Gastrocnemius medialis (tissue), 4 donors: ENCODE results near the gene OR6M1.

Experiments used
- POLR2A ChIP-seq, 2 donors: fragments of 450-650 bp; IDR thresholded peaks; one replicate each; pipeline ENCODE4 v1.6.1; 2017; ENCODE audit warnings: antibody characterized with exemption in 2 of 2, mild to moderate bottlenecking in 2 of 2, moderate library complexity in 2 of 2
- TF ChIP-seq, protein P1 (sequence below), 5 experiments: fragments of 450-650 bp in 3 of 5; fragments of 200-600 bp in 2 of 5; sonication (generic) in 2 of 5; IDR thresholded peaks in 4 of 5; conservative IDR thresholded peaks in 1 of 5; 1 replicate in 4 of 5; 2 replicates in 1 of 5; pipeline ENCODE4 v1.5.1; 2016 to 2019; ENCODE audit warnings: antibody characterized with exemption in 5 of 5, mild to moderate bottlenecking in 3 of 5, moderate library complexity in 3 of 5

GRCh38 chr11:123770712-123771111 lies 35.4 kb downstream of the OR6M1 start:
- TF ChIP-seq, protein P1, sequence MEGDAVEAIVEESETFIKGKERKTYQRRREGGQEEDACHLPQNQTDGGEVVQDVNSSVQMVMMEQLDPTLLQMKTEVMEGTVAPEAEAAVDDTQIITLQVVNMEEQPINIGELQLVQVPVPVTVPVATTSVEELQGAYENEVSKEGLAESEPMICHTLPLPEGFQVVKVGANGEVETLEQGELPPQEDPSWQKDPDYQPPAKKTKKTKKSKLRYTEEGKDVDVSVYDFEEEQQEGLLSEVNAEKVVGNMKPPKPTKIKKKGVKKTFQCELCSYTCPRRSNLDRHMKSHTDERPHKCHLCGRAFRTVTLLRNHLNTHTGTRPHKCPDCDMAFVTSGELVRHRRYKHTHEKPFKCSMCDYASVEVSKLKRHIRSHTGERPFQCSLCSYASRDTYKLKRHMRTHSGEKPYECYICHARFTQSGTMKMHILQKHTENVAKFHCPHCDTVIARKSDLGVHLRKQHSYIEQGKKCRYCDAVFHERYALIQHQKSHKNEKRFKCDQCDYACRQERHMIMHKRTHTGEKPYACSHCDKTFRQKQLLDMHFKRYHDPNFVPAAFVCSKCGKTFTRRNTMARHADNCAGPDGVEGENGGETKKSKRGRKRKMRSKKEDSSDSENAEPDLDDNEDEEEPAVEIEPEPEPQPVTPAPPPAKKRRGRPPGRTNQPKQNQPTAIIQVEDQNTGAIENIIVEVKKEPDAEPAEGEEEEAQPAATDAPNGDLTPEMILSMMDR (IDR thresholded peaks at IDR 0.05 in 4 of 5, conservative IDR thresholded peaks at IDR 0.05 in 1 of 5), result no peak
- no peak for TF ChIP-seq POLR2A (IDR thresholded peaks at IDR 0.05)
